Measurements from ENCODE around the gene LGALS7.
A peak's percentile ranks its signal among the peaks of the same experiment; 100 is the strongest.

Gene LGALS7

DNA sequence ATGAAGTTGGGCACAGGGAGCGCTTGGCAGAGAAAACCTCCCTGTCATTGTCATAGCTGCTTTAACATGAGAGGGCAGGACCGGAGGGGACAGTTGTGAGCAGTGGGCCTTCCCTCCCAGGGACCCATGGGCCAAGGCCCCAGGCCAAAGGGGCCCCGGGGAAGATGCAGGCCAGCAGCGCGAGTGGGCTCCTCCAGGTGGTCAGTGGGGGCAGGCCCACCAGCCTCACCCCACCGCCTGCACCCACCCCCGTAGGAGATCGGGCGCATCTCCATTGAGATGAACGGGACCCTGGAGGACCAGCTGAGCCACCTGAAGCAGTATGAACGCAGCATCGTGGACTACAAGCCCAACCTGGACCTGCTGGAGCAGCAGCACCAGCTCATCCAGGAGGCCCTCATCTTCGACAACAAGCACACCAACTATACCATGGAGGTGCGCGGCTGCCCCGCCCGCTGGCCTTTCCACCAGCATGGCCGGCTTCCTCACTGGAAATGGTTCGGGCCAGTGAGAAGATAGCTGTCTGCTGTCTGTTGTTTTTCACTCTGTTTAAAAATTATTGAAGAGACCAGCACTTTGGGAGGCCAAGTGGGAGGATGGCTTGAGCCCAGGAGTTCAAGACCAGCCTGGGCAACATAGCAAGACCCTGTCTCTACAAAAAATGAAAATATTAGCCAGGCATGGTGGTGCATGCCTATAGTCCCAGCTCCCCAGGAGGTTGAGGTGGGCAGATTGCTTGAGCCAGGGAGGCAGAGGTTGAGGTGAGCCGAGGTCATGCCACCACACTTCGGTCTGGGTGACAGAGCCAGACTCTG is 47.6 kb downstream of the LGALS7 start:
- DNase-seq, result no peak

DNA sequence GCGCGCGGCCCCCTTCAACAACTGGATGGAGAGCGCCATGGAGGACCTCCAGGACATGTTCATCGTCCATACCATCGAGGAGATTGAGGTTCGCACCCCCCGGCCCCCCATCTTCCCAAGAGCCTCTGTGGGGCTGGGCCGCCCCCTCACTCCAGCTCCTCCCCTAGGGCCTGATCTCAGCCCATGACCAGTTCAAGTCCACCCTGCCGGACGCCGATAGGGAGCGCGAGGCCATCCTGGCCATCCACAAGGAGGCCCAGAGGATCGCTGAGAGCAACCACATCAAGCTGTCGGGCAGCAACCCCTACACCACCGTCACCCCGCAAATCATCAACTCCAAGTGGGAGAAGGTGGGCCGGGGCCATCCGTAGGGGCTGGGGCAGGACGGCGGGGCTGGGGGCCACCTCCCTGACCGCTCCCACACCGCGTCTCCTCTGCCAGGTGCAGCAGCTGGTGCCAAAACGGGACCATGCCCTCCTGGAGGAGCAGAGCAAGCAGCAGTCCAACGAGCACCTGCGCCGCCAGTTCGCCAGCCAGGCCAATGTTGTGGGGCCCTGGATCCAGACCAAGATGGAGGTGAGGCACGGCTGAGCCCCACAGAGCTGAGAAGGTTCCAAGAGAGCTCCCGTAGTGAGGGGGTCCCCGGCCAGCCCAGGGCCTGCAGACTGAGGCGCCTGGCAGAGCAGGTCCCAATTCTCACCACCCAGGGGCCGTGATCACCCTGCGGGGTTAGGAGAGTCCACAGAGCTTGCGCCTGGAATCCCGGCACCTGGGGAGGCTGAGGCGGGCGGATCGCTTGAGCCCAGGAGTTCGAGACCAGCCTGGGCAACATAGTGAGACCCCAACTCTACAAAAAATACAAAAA is 49.1 kb downstream of the LGALS7 start:
- no peak for DNase-seq

DNA sequence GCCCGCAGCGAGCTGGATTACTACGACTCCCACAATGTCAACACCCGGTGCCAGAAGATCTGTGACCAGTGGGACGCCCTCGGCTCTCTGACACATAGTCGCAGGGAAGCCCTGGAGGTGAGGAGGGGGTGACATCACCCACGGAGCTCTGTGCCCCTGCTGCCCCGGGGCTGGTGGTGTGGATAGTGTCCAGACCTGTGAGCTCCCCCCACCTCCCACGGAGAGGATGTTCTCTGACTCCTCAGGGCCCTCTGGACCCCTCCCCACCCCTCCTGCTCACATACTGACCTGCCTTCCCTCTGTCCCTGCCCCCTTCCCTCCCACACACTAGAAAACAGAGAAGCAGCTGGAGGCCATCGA is 49.7 kb downstream of the LGALS7 start:
- no peak for DNase-seq

DNA sequence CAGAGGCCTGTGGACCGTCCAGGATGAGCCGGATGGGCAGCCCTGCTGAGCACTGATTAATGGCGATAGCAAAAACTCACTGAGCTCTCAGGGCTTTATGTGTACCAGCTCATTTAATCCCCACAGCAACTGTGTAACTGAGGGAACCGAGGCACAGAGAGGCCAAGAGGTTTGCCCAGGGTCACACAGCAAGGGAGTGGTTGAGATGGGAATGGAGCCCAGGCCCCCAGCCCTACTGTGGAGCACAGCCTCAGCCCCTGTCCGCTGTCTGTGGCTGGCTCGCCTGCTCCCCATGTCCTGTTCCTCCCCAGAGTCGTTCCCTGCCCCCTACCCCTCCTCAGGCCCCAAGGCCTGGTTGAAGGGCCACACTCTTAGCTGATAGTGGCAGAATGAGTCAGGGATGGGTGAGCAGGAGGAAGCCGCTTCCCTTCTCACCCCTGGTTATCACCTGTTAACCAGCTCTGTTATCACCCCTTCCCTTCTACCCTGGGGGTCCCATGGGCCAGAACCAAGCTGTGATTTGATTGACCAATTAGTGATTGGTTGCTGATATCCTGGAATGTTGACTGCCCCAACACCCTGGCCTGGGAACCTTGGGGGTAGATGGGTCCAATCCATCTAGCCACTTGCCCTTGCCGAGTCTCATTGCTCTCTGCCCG is 50.2 kb downstream of the LGALS7 start:
- DNase-seq, result no peak

DNA sequence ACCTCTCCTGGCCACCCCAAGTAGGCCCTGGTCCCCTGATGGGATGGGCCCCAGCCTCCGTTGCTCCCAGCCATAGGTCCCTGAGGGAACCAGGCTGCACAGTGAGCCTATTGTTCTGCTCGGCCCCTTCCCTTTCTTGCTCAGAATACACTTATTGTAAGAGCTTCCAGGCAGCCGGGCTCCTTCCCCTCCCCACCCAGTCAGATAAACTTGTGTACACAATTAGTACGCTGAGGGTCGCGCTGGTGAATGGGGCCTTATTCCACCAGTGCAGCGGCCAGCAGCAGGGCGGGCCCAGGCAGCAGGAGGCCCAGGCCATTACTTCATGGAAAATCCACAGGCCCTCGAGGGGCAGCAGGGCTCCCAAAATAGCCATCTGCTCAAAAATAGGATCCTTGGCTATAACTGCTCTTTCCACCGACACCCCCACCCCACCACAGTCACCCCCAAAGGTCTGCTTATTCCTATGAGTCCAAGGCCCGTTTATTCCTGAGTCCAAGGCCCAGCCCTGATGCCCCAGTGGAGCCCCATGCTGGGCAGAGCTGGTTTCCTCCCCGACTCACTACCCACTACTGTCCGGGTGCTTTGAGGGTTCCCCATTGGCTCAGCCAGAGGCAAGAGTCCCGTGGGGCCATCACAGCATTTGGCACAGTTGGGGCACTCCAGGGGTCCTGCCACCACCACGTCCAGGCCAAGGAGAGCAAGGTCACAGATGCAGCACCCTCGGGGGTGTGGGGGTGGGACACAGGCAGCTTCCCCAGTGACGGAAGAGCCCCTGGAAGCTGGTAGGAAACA is 51.1 kb downstream of the LGALS7 start:
- DNase-seq, result peak; percentile 88

DNA sequence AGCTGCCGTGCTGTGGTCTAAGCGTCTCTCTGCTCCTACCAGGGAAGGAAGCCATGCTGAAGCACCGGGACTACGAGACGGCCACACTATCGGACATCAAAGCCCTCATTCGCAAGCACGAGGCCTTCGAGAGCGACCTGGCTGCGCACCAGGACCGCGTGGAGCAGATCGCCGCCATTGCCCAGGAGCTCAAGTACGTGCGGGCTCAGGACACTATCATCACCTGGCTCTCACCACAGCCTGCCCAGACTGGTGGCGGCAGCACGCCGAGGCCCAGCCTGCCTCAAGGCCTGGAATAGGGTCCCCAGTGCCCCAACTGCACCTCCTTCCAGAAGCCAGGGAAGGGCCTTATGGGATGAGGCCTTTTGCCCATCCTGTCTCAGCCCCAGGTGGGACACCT is 51.8 kb downstream of the LGALS7 start:
- no peak for DNase-seq
